ENCODE data around the gene MAGI1.
"Not testable (repeated sequence)": the region's sequence is repeated elsewhere in the genome, so short reads cannot be mapped to it uniquely, and the experiment has no call there.

Gene MAGI1

DNA sequence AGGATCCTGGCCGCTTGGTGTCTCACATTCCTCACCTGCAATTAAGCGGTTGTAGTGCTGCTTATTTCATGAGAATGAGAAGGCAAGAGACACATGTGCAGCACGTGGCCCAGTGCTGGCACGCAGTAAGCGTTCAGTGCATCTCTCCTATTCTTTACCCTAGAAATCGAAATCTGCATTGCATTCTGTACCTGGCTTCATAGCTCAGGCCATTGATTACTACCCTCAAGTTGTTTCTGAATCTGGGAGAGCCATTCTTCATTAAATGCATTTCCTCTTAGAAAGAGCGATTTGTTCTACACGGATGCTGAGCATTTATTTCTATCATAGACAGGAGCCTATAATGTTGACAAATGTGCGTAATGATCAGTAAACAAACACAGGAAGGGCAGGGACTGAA is 168.9 kb downstream of the MAGI1 start:
- CTCF ChIA-PET = no interaction called here
- TF ChIP-seq CTBP1 (IDR thresholded peaks at IDR 0.05; ENCODE audit: borderline replicate concordance) (no peak), ZNF384 (IDR thresholded peaks at IDR 0.05) (no peak), LEF1 (IDR thresholded peaks at IDR 0.05; ENCODE audit: borderline replicate concordance) (no peak), BHLHE40 (IDR thresholded peaks at IDR 0.05; ENCODE audit: borderline replicate concordance) (no peak), FOXM1 (IDR thresholded peaks at IDR 0.05; ENCODE audit: borderline replicate concordance) (no peak), HDGF (IDR thresholded peaks at IDR 0.05; ENCODE audit: borderline replicate concordance) (no peak), FOXK2 (IDR thresholded peaks at IDR 0.05) (no peak), SUZ12 (IDR thresholded peaks at IDR 0.05) (no peak), TARDBP (IDR thresholded peaks at IDR 0.05) (no peak), NFRKB (IDR thresholded peaks at IDR 0.05) (no peak), FOXA1 (IDR thresholded peaks at IDR 0.05) (no peak), ARNT (IDR thresholded peaks at IDR 0.05) (no peak), PKNOX1 (IDR thresholded peaks at IDR 0.05) (no peak), ELF4 (IDR thresholded peaks at IDR 0.05) (no peak), SP1 (IDR thresholded peaks at IDR 0.05) (no peak), L3MBTL2 (conservative IDR thresholded peaks at IDR 0.05) (no peak)
- no peak for DNase-seq (ENCODE audit: extremely low spot score)
- POLR2A ChIA-PET = no interaction called here

- ChIA-PET CTCF (no interaction called here), POLR2A (no interaction called here)
- no peak for DNase-seq (ENCODE audit: extremely low spot score)
- TF ChIP-seq LEF1 (IDR thresholded peaks at IDR 0.05; ENCODE audit: borderline replicate concordance) (no peak), PKNOX1 (IDR thresholded peaks at IDR 0.05) (no peak), HDGF (IDR thresholded peaks at IDR 0.05; ENCODE audit: borderline replicate concordance) (no peak), NFRKB (IDR thresholded peaks at IDR 0.05) (no peak), CTBP1 (IDR thresholded peaks at IDR 0.05; ENCODE audit: borderline replicate concordance) (no peak)
Observed at GRCh38 chr3:65867463-65868210, 171.1 kb downstream of the MAGI1 start.

- no peak for DNase-seq (ENCODE audit: extremely low spot score)
- POLR2A ChIA-PET = no interaction called here
- CTCF ChIA-PET = no interaction called here
- TF ChIP-seq CTBP1 (IDR thresholded peaks at IDR 0.05; ENCODE audit: borderline replicate concordance) = no peak
- no peak for TF ChIP-seq PKNOX1 (IDR thresholded peaks at IDR 0.05)
- no peak for TF ChIP-seq FOXA1 (IDR thresholded peaks at IDR 0.05)
- TF ChIP-seq LEF1 (IDR thresholded peaks at IDR 0.05; ENCODE audit: borderline replicate concordance) = no peak
- no peak for TF ChIP-seq BHLHE40 (IDR thresholded peaks at IDR 0.05; ENCODE audit: borderline replicate concordance)
- TF ChIP-seq HDGF (IDR thresholded peaks at IDR 0.05; ENCODE audit: borderline replicate concordance) = no peak
- TF ChIP-seq FOXM1 (IDR thresholded peaks at IDR 0.05; ENCODE audit: borderline replicate concordance) = no peak
- no peak for TF ChIP-seq FOXK2 (IDR thresholded peaks at IDR 0.05)
- no peak for TF ChIP-seq NFRKB (IDR thresholded peaks at IDR 0.05)
- no peak for TF ChIP-seq TARDBP (IDR thresholded peaks at IDR 0.05)
- TF ChIP-seq L3MBTL2 (conservative IDR thresholded peaks at IDR 0.05) = no peak
- no peak for TF ChIP-seq SUZ12 (IDR thresholded peaks at IDR 0.05)
- no peak for TF ChIP-seq ZNF384 (IDR thresholded peaks at IDR 0.05)
- TF ChIP-seq ARNT (IDR thresholded peaks at IDR 0.05) = no peak
- no peak for TF ChIP-seq ELF4 (IDR thresholded peaks at IDR 0.05)
- TF ChIP-seq SP1 (IDR thresholded peaks at IDR 0.05) = no peak
Observed at GRCh38 chr3:65864357-65864904, 174.3 kb downstream of the MAGI1 start.

GRCh38 chr3:65861718-65862117 is 177.0 kb downstream of the MAGI1 start:
- POLR2A ChIA-PET = no interaction called here
- CTCF ChIA-PET = no interaction called here
- no peak for DNase-seq (ENCODE audit: extremely low spot score)
- TF ChIP-seq BHLHE40 (IDR thresholded peaks at IDR 0.05; ENCODE audit: borderline replicate concordance) = no peak
- no peak for TF ChIP-seq NFRKB (IDR thresholded peaks at IDR 0.05)
- TF ChIP-seq HDGF (IDR thresholded peaks at IDR 0.05; ENCODE audit: borderline replicate concordance) = no peak
- no peak for TF ChIP-seq CTBP1 (IDR thresholded peaks at IDR 0.05; ENCODE audit: borderline replicate concordance)
- TF ChIP-seq FOXA1 (IDR thresholded peaks at IDR 0.05) = no peak
- TF ChIP-seq PKNOX1 (IDR thresholded peaks at IDR 0.05) = no peak
- TF ChIP-seq ZNF384 (IDR thresholded peaks at IDR 0.05) = no peak
- TF ChIP-seq LEF1 (IDR thresholded peaks at IDR 0.05; ENCODE audit: borderline replicate concordance) = no peak
- no peak for TF ChIP-seq L3MBTL2 (conservative IDR thresholded peaks at IDR 0.05)
- TF ChIP-seq ELF4 (IDR thresholded peaks at IDR 0.05) = no peak
- TF ChIP-seq SP1 (IDR thresholded peaks at IDR 0.05) = no peak
- no peak for TF ChIP-seq FOXK2 (IDR thresholded peaks at IDR 0.05)

DNA sequence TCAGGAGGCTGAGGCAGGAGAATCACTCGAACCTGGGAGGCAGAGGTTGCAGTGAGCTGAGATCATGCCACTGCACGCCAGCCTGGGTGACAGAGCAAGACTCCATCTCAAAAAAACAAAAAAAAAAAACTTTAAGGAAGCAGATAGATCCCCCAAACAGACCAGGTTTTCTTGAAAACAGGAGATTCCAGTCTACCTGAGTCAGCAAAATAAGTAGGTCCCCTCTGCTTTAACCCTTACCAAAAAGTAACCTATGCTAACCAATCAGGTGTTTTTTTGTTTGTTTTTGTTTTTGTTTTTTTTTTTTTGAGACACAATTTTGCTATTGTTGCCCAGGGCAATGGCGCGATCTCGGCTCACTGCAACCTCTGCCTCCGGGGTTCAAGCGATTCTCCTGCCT is 179.1 kb downstream of the MAGI1 start:
- DNase-seq (ENCODE audit: extremely low spot score); CTCF ChIA-PET; POLR2A ChIA-PET: not testable (repeated sequence)

- TF ChIP-seq FOXK2 (IDR thresholded peaks at IDR 0.05) = no peak
- TF ChIP-seq TARDBP (IDR thresholded peaks at IDR 0.05) = no peak
- TF ChIP-seq CTBP1 (IDR thresholded peaks at IDR 0.05; ENCODE audit: borderline replicate concordance) = no peak
- no peak for TF ChIP-seq BHLHE40 (IDR thresholded peaks at IDR 0.05; ENCODE audit: borderline replicate concordance)
- TF ChIP-seq HDGF (IDR thresholded peaks at IDR 0.05; ENCODE audit: borderline replicate concordance) = no peak
- TF ChIP-seq NFRKB (IDR thresholded peaks at IDR 0.05) = no peak
- no peak for TF ChIP-seq SUZ12 (IDR thresholded peaks at IDR 0.05)
- no peak for TF ChIP-seq FOXM1 (IDR thresholded peaks at IDR 0.05; ENCODE audit: borderline replicate concordance)
- TF ChIP-seq ZNF384 (IDR thresholded peaks at IDR 0.05) = no peak
- no peak for TF ChIP-seq PKNOX1 (IDR thresholded peaks at IDR 0.05)
- no peak for TF ChIP-seq ELF4 (IDR thresholded peaks at IDR 0.05)
- DNase-seq (ENCODE audit: extremely low spot score) = no peak
- CTCF ChIA-PET = no interaction called here
- POLR2A ChIA-PET = no interaction called here
Observed at GRCh38 chr3:65858749-65859148, 180.0 kb downstream of the MAGI1 start.

Measured in HEK293T (cell line).